Activated T-cell treated with anti-CD3 and anti-CD28 coated beads, Interleukin-2, amount 50 U/mL, for 24 hours (primary cell): ENCODE results near the gene ERGIC3.

Experiments
- DNase-seq: peaks from one replicate; pipeline ENCODE4 v3.0.0-alpha.2; 2020
- H3K27ac Mint-ChIP-seq: 2 replicates; pipeline ENCODE4 v1.8.0; 2020; ENCODE audit warnings: mild to moderate bottlenecking, mixed read lengths
- H3K27me3 Mint-ChIP-seq: 2 replicates; pipeline ENCODE4 v1.8.0; 2020; ENCODE audit warnings: mixed read lengths
- H3K36me3 Mint-ChIP-seq: 2 replicates; pipeline ENCODE4 v1.8.0; 2020; ENCODE audit warnings: low read depth, mixed read lengths
- H3K4me1 Mint-ChIP-seq: 2 replicates; pipeline ENCODE4 v1.8.0; 2020; ENCODE audit warnings: low read depth, mixed read lengths
- H3K4me3 Mint-ChIP-seq: 2 replicates; pipeline ENCODE4 v1.8.0; 2020; ENCODE audit warnings: mild to moderate bottlenecking, moderate library complexity, mixed read lengths
- H3K9me3 Mint-ChIP-seq: 2 replicates; pipeline ENCODE4 v1.8.0; 2020; ENCODE audit warnings: mixed read lengths

Gene ERGIC3

DNA sequence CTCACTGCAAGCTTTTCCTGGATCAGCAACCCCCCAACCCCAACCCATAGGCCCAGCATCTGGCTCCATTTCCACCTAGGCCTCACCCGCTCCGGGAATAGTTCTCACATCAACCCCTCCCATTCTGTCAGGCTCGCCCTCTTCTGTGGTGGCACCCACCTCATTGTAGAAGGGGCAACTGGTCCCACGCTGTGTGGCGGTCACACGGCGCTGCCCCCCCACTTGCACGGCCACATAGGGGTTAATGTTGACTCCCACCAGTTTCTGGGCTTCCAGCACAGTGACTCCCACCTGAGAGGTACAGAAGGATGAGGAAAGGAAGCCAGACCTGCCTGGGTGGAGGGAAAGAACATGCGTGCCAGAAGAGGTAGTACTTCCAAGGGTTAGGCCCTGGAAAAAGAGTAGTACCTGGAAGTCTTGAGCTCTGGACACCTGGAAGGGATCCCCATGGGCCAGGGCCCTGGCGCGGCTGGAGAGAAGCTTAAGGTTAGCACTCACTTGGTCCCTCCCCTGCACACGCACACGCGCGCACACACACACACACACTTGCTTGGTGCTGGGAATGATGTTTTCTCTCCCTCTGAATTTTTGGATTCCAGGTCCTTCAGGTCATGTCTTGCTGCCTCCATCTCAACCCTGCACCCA lies 61.1 kb downstream of the ERGIC3 start:
- no peak for DNase-seq
- Mint-ChIP-seq H3K4me3 (no peak overlapping the region), H3K4me1 (peaks cover 12% of the 10 kb centered on the region), H3K36me3 (no peaks in the 10 kb centered on the region), H3K9me3 (no peaks in the 10 kb centered on the region), H3K27me3 (peaks cover 44% of the 10 kb centered on the region), H3K27ac (no peak overlapping the region)

DNA sequence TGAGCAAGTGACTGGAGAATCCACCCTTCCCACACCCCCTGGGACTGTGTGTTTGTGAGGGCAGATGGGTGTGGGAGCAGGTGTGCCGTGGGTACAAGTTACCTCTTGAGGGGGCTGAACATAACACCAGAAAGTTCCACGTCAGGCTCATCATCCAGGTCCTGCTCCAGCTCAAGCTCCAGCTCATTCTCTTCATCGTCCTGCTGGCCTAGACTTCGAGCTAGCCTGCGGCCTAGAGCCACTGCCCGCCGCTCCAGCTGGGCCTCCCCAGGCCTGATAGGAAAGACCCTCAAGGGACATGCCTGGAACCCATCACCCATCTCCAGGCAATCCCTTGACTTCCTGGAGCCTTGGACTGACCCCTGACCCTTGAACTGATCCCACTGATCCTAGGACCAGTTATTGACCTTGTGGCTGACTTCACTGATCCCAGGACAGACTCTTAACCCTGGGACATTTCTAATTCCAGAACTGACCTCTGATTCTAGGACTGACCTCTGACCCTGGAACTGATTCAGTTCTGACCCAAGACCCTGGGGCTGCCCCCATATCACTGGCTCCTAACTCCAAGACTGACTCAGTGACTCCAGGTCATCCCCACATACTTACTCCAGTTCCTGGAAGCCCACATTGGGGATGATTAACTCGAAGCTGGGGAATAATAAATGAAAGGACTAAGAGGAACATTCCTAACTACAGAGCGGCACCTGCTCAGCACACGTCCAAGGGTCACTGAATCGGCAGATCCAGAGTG lies 62.0 kb downstream of the ERGIC3 start:
- no peak overlapping the region for H3K27ac Mint-ChIP-seq
- no peak overlapping the region for H3K4me3 Mint-ChIP-seq
- no peak for DNase-seq
- peaks cover 41% of the 10 kb centered on the region for H3K27me3 Mint-ChIP-seq
- H3K4me1 Mint-ChIP-seq = peaks cover 12% of the 10 kb centered on the region
- no peaks in the 10 kb centered on the region for H3K36me3 Mint-ChIP-seq
- H3K9me3 Mint-ChIP-seq = no peaks in the 10 kb centered on the region

DNA sequence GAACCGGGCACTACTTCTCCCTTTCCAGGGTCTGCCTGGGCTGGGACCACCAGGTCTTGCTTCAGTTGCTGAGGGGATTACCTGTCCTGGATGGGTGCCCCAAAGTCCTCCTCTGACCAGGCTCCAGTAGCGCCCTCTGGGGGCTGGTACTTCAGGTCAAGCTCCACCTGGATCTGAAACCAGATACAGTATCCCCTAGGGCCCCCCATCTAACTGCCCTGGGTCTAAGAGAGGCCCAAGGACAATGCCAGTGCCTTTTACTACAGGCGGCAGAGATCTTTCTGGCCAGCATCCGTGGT lies 62.5 kb downstream of the ERGIC3 start:
- Mint-ChIP-seq H3K27ac (no peak overlapping the region), H3K4me3 (no peak overlapping the region), H3K9me3 (no peaks in the 10 kb centered on the region), H3K27me3 (peaks cover 38% of the 10 kb centered on the region), H3K36me3 (no peaks in the 10 kb centered on the region), H3K4me1 (peaks cover 12% of the 10 kb centered on the region)
- DNase-seq = no peak

DNA sequence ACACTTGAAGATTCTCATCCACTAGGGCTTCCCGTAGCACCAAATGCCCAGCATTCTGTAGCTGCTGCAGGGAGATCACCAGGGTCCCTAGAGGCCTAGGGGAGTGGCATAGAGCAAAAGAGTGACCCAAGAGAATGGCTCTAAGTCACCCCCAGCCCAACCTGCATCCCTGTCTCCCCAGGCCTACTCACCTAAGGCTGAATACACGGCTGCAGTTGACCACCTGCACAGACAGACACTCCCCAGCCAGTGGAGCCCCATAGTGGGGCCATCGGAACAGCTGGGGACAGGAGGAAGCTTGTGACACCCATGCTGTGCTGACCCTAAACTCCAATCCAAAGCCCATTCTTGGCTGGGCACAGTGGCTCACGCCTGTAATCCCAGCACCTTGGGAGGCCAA lies 64.2 kb downstream of the ERGIC3 start:
- Mint-ChIP-seq H3K9me3 (no peaks in the 10 kb centered on the region), H3K4me1 (peaks cover 8% of the 10 kb centered on the region), H3K27me3 (peaks cover 20% of the 10 kb centered on the region), H3K4me3 (no peak overlapping the region), H3K36me3 (no peaks in the 10 kb centered on the region), H3K27ac (no peak overlapping the region)
- DNase-seq = no peak
